CD4-positive, alpha-beta T cell treated with Interleukin-4 for 4 hours (primary cell): ENCODE results near the gene BRF1.

Source experiments
- DNase-seq: peaks from one replicate; pipeline ENCODE4 v3.0.0-alpha.2; 2020

The BRF1 gene

GRCh38 chr14:105168496-105168978 is 132.3 kb downstream of the BRF1 start, which contains the start of gene JAG2:
TSS of gene JAG2 (minus strand) at chr14:105168776. CDS start at chr14:105168420, 356 bp downstream.
- DNase-seq, result peak; percentile 50

- no peak for DNase-seq
Observed at GRCh38 chr14:105168093-105168420, 132.7 kb downstream of the BRF1 start.

- no peak for DNase-seq
Observed at GRCh38 chr14:105167303-105168092, 133.3 kb downstream of the BRF1 start.

- no peak for DNase-seq
Observed at GRCh38 chr14:105166571-105167302, 134.1 kb downstream of the BRF1 start.

GRCh38 chr14:105165761-105166485 is 134.9 kb downstream of the BRF1 start:
- no peak for DNase-seq

- no peak for DNase-seq
Observed at GRCh38 chr14:105165134-105165704, 135.6 kb downstream of the BRF1 start.

GRCh38 chr14:105163040-105163742 is 137.6 kb downstream of the BRF1 start:
- no peak for DNase-seq

- no peak for DNase-seq
Observed at GRCh38 chr14:105162669-105162979, 138.2 kb downstream of the BRF1 start.

- DNase-seq, result peak; percentile 14
Observed at GRCh38 chr14:105161964-105162668, 138.7 kb downstream of the BRF1 start.

- DNase-seq, result no peak
Observed at GRCh38 chr14:105161309-105161708, 139.5 kb downstream of the BRF1 start.

- no peak for DNase-seq
Observed at GRCh38 chr14:105160776-105161175, 140.0 kb downstream of the BRF1 start.

- DNase-seq, result no peak
Observed at GRCh38 chr14:105159344-105159743, 141.5 kb downstream of the BRF1 start.
